Prostate gland (tissue), 2 donors: Measurements from ENCODE around the gene HEPACAM. TPM values are rescaled to one million over a fixed set of nuclear protein-coding genes. Genes with fewer than 3 reads are reported as not detected.

Source experiments
- DNase-seq: peaks from one replicate; pipeline ENCODE4 v3.0.0-alpha.2; 2019; ENCODE audit warnings: low spot score
- H3K27ac ChIP-seq, 2 donors: fragments of 200-600 bp; sonication (generic); 2 replicates each; pipeline ENCODE4 v1.5.1; 2017 to 2019
- H3K27me3 ChIP-seq: fragments of 200-600 bp; sonication (generic); replicated peaks from 2 replicates; pipeline ENCODE4 v1.5.1; 2019; ENCODE audit not compliant: insufficient read depth
- H3K36me3 ChIP-seq, 2 donors: fragments of 200-600 bp; sonication (generic); 1 replicate in 1 of 2; 2 replicates in 1 of 2; pipeline versions ENCODE4 v1.5.1 to v1.8.1; 2017 to 2019
- H3K4me1 ChIP-seq: fragments of 200-600 bp; sonication (generic); replicated peaks from 2 replicates; pipeline ENCODE4 v1.5.1; 2019
- H3K4me3 ChIP-seq, 2 donors: fragments of 200-600 bp; sonication (generic); 2 replicates each; pipeline ENCODE4 v1.5.1; 2017 to 2019
- H3K9me3 ChIP-seq: fragments of 200-600 bp; sonication (generic); 2 replicates; pipeline ENCODE4 v1.5.1; 2017
- CTCF ChIP-seq, 4 experiments: fragments of 200-600 bp in 2 of 4; fragments of 450-650 bp in 2 of 4; sonication (generic) in 2 of 4; IDR thresholded peaks; 1 replicate in 3 of 4; 2 replicates in 1 of 4; pipeline ENCODE4 v1.5.1; 2016 to 2019; ENCODE audit warnings: antibody characterized with exemption in 4 of 4, mild to moderate bottlenecking in 2 of 4, moderate library complexity in 2 of 4
- POLR2A ChIP-seq: fragments of 450-650 bp; IDR thresholded peaks from one replicate; pipeline ENCODE4 v1.6.1; 2016; ENCODE audit warnings: antibody characterized with exemption, mild to moderate bottlenecking
- POLR2AphosphoS5 ChIP-seq: sonication (generic); formaldehyde crosslinking; IDR thresholded peaks from one replicate; pipeline ENCODE4 v1.6.1; 2017; ENCODE audit warnings: antibody characterized with exemption
- WGBS: methylation state at CpG from one replicate; pipeline ENCODE4 v1.1.5; 2018; 5-methylcytosine and 5-hydroxymethylcytosine counted together
- intact Hi-C: fragments of 100-400 bp; cut with DNase I; formaldehyde crosslinking; loops from one replicate; pipeline ENCODE4 v1.14.2; 2022
- total RNA-seq, 2 donors: library from RNA; depleted of rRNA; stranded (reverse); fragments of >200 nt; gene quantifications; one replicate each; pipeline ENCODE4 v1.1.0, GENCODE V29; 2016

Gene HEPACAM
- total RNA-seq, 2 donors from 2014 or later, result 0.27 TPM; not detected in 1

- TF ChIP-seq POLR2A (no peak), CTCF (IDR thresholded peaks at IDR 0.05) (no peak), POLR2AphosphoS5 (no peak)
- no peak overlapping the region for H3K27ac ChIP-seq
- H3K4me3 ChIP-seq, result no peak overlapping the region
- intact Hi-C loops, result no loop called here
- peaks cover 30% of the 10 kb centered on the region for H3K27me3 ChIP-seq
- H3K9me3 ChIP-seq, result no peaks in the 10 kb centered on the region
- peaks cover 9% of the 10 kb centered on the region for H3K4me1 ChIP-seq
- no peaks in the 10 kb centered on the region for H3K36me3 ChIP-seq
- DNase-seq, result no peak
- 53% methylated on average over 7 of the region's 7 CpGs for WGBS
Observed at GRCh38 chr11:124870430-124870829, 65.4 kb downstream of the HEPACAM start.

GRCh38 chr11:124869856-124870387 is 65.9 kb downstream of the HEPACAM start:
- no peaks in the 10 kb centered on the region for H3K9me3 ChIP-seq
- 53% methylated on average over 14 of the region's 14 CpGs for WGBS
- no peak for DNase-seq
- H3K4me3 ChIP-seq, result no peak overlapping the region
- TF ChIP-seq POLR2AphosphoS5, result no peak
- TF ChIP-seq POLR2A, result no peak
- no peak for TF ChIP-seq CTCF (IDR thresholded peaks at IDR 0.05)
- H3K36me3 ChIP-seq, result no peaks in the 10 kb centered on the region
- intact Hi-C loops, result no loop called here
- no peak overlapping the region for H3K27ac ChIP-seq
- H3K4me1 ChIP-seq, result peaks cover 13% of the 10 kb centered on the region
- H3K27me3 ChIP-seq, result peaks cover 32% of the 10 kb centered on the region

- H3K27me3 ChIP-seq, result peaks cover 33% of the 10 kb centered on the region
- intact Hi-C loops, result no loop called here
Observed at GRCh38 chr11:124869331-124869730, 66.5 kb downstream of the HEPACAM start.

More at GRCh38 chr11:124869331-124869730, 66.5 kb downstream of the HEPACAM start:
- peaks cover 13% of the 10 kb centered on the region for H3K4me1 ChIP-seq
- no peak for DNase-seq
- TF ChIP-seq CTCF (IDR thresholded peaks at IDR 0.05) (no peak), POLR2AphosphoS5 (no peak), POLR2A (no peak)
- no peak overlapping the region for H3K27ac ChIP-seq
- H3K36me3 ChIP-seq, result no peaks in the 10 kb centered on the region
- no peaks in the 10 kb centered on the region for H3K9me3 ChIP-seq
- H3K4me3 ChIP-seq, result no peak overlapping the region
- 4% methylated on average over 16 of the region's 16 CpGs for WGBS

Other genes starting within 250 kb of the HEPACAM start
- gene NRGN, start 196.1 kb downstream of the HEPACAM start, total RNA-seq, result 1 to 10 TPM; 1.2 to 1.8 TPM
- 10 to 100 TPM; 28.2 to 38.6 TPM for gene VSIG2, start 183.8 kb downstream of the HEPACAM start, total RNA-seq
- gene ESAM, start 173.8 kb downstream of the HEPACAM start, total RNA-seq, result 10 to 100 TPM; 12.1 to 18.6 TPM
- 10 to 100 TPM; 12.3 to 22.9 TPM for gene MSANTD2, start 135.6 kb downstream of the HEPACAM start, total RNA-seq
- 10 to 100 TPM; 18.0 to 30.6 TPM for gene ROBO3, start 70.6 kb downstream of the HEPACAM start, total RNA-seq
- gene ROBO4, start 38.2 kb downstream of the HEPACAM start, total RNA-seq, result 10 to 100 TPM in 1 of 2 donors, 1 to 10 TPM in 1; 8.5 to 22.0 TPM
- not detected for gene HEPN1, start 16.8 kb downstream of the HEPACAM start, total RNA-seq
- 1 to 10 TPM; 3.6 to 7.1 TPM for gene CCDC15, start 18.2 kb upstream of the HEPACAM start, total RNA-seq
- gene SLC37A2, start 127.3 kb upstream of the HEPACAM start, total RNA-seq, result 10 to 100 TPM; 10.2 to 13.3 TPM
- 10 to 100 TPM; 17.7 to 33.5 TPM for gene TMEM218, start 175.6 kb upstream of the HEPACAM start, total RNA-seq
- gene PKNOX2, start 228.7 kb upstream of the HEPACAM start, total RNA-seq, result 10 to 100 TPM; 12.3 to 14.7 TPM